ENCODE results near the gene RBMS1.

GRCh38 chr2:160303527-160303926, 190.1 kb downstream of the RBMS1 start:
- TF ChIP-seq EZH2 (IDR thresholded peaks at IDR 0.05; ENCODE audit: borderline replicate concordance, insufficient read depth, low read length, poor library complexity, severe bottlenecking) (no peak), CTCF (IDR thresholded peaks at IDR 0.05; ENCODE audit: poor library complexity, severe bottlenecking) (no peak), REST (IDR thresholded peaks at IDR 0.05; ENCODE audit: borderline replicate concordance) (no peak), RAD21 (conservative IDR thresholded peaks at IDR 0.05) (no peak), EP300 (conservative IDR thresholded peaks at IDR 0.05; ENCODE audit: poor library complexity, severe bottlenecking) (no peak), MXI1 (conservative IDR thresholded peaks at IDR 0.05; ENCODE audit: poor library complexity, severe bottlenecking) (no peak), TAF1 (IDR thresholded peaks at IDR 0.05; ENCODE audit: low read depth) (no peak), SMC3 (conservative IDR thresholded peaks at IDR 0.05; ENCODE audit: poor library complexity) (no peak), POLR2AphosphoS5 (IDR thresholded peaks at IDR 0.05) (no peak)

Measured in neural cell (in vitro differentiated cells).